ENCODE data around the gene ZNF775.

DNA sequence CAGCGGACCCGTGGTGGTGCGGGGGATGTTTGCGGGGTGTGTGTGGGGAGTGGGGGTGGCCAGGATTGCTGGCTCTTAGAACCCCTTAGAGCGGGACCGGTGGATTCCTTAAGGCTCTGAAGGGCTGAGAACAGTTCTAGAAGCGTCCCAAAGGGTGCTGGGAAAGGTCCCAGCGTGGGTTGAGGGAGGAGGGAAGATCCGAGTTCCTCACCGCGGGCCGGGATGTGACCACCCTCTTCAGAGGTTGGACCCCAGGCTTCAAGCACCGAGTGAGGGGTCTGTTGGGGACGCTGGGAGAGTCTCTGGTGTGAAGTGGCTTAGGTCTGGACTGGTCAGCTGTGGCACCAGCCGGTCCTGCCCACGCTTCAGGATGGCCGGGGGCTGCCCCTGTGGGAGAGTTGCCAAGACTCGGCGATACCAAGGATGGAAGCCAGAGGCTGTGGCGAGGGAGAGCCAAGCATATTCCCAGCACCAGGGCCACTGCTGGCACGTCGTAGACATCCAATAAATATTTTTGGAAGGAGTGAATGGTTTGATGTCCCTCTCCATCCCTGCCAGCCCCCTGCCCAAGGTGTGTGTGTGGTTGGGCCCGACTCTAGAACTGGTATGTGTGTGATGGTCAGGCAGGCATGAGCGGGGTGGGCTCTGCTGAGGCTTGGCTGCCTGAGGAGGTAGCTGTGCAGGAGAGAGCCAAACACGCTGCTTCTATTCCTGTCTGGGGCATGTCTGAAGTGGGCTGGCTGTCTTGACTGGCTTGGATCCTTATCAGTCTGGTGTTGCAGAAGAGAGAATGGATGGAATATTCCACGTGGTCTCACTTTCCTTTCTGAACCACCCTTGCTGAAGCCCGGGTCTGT lies 19.2 kb downstream of the ZNF775 start:
- TF ChIP-seq POLR2A (IDR thresholded peaks at IDR 0.05; ENCODE audit: low read depth, low read length) (no peak), POLR2AphosphoS5 (IDR thresholded peaks at IDR 0.05; ENCODE audit: low read depth, low read length) (no peak), TAF1 (IDR thresholded peaks at IDR 0.05; ENCODE audit: borderline replicate concordance, low read depth, low read length) (no peak)

Data from GM12892 (cell line).